SU-DHL-6 (cell line): Measurements from ENCODE around the gene DLX2.

Experiments
- EZH2phosphoT487 ChIP-seq: fragments of 200-600 bp; sonication (generic), shearing (Covaris generic); conservative IDR thresholded peaks from 2 replicates; pipeline ENCODE4 v1.6.1; 2018; ENCODE audit warnings: mild to moderate bottlenecking, antibody characterized with exemption, low read length, moderate library complexity, mixed read lengths
- TF ChIP-seq, protein P1 (sequence below): fragments of 200-600 bp; sonication (generic); IDR thresholded peaks from one replicate; pipeline ENCODE4 v1.5.1; 2017; ENCODE audit warnings: antibody characterized with exemption, mild to moderate bottlenecking, low read length, moderate library complexity; ENCODE audit not compliant: insufficient read depth, poor library complexity, severe bottlenecking

DNA sequence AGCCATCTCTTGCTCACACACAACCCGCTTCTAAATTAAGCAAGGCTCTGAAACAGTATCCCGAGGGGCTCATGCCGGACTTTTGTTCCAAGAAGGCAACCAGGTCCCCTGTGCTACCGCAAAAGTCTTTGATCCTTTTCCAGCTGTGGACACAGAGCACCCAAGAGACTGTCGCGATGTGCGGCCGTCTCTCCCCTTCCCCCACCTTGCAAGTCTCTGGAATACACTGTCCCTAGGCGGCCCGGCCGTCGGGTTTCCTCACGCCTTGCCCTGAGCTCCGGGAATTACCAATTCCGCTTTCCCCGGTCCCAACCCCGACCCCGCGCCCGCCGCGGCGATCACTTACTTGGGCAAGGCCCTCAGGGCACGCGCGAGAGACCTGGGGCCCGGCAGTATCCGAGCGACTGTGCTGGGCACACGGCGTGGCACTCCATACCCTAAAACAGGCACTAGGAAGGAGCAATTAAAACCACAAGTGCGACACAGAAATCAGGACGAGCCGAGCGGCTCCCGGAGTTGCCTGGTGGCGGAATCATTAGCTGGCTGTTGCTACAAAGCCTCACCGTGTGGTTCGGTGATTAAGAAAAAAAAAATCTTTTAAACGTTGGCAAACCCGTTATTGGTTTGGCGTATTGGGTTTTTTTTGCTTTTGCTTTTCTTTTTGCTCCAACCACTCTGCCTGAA is 19.6 kb downstream of the DLX2 start:
- TF ChIP-seq, protein P1, sequence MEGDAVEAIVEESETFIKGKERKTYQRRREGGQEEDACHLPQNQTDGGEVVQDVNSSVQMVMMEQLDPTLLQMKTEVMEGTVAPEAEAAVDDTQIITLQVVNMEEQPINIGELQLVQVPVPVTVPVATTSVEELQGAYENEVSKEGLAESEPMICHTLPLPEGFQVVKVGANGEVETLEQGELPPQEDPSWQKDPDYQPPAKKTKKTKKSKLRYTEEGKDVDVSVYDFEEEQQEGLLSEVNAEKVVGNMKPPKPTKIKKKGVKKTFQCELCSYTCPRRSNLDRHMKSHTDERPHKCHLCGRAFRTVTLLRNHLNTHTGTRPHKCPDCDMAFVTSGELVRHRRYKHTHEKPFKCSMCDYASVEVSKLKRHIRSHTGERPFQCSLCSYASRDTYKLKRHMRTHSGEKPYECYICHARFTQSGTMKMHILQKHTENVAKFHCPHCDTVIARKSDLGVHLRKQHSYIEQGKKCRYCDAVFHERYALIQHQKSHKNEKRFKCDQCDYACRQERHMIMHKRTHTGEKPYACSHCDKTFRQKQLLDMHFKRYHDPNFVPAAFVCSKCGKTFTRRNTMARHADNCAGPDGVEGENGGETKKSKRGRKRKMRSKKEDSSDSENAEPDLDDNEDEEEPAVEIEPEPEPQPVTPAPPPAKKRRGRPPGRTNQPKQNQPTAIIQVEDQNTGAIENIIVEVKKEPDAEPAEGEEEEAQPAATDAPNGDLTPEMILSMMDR, result no peak
- no peak for TF ChIP-seq EZH2phosphoT487
